NCI-H128 (cell line): ENCODE measurements around the gene PLCL1.

Source experiments
- DNase-seq: peaks from one replicate; lab custom pipeline; 2025; ENCODE audit not compliant: unreplicated experiment; lab: John Stamatoyannopoulos, UW

The PLCL1 gene

DNA sequence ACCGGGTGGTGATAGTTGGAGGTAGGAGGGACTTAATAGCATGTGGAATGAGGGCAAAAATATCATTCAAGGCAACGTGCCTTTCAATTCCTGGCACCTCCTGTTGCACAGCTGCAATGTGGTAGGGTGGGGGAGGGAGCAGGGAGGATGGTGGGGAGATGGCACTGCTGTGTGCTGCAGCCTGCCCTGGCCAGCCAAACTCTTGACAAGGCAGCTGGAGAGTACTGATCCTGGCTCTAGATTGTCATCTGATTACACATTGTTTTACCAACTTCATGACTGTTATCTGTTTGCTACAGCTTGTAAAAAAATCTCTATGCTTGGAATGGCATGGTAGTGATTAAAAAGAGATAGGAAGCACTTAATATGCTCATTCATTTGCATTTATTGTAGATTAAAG, 47.7 kb downstream of the PLCL1 start:
- no peak for DNase-seq

DNA sequence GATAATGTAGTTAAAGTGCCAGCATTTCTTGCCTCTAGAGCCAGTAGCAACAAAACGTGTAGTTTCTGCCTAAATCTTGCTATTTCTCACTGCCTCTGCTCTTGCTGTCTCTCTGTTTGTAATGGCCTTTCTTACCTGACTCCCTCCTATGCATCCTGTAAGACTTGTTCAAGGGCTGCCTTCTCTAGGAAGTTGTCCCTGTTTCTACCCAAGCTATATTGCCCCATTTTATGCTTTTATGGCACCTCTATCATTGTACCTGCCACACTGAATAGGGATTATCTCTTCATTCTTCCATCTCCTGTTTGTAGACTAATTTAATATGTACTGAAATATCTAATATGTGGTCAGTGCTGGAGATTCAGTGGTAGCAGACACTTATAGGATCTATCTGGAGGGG, 49.2 kb downstream of the PLCL1 start:
- no peak for DNase-seq

DNA sequence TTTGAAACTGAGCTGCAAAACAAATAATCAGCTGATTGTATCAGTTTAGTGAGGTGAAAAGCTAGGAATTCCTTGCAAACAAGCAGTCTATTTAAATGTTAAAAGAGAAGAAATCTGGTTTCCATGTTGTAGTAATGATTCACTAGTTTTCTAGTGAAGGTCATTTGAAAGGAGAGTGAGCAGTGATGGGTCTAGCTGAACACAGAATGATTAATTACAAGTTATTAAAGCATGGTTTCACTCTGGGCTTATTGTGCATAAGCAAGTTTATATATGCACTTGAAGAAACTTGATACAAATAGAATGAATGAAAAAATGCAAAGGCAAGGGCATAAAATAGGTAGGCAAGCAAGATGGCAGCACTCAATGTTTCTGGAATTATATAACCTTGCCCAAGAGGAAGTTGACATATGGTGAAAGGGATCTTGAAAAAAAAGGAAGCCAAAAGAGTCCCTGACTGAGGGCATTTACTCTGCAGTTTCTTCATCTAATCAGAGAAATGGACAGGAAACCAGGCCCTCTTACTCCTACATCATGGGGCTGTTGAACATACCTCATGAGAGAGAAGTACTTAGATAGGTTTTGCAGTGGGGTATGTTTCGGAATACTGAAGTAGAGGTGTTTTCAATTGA, 53.2 kb downstream of the PLCL1 start:
- DNase-seq, result no peak

DNA sequence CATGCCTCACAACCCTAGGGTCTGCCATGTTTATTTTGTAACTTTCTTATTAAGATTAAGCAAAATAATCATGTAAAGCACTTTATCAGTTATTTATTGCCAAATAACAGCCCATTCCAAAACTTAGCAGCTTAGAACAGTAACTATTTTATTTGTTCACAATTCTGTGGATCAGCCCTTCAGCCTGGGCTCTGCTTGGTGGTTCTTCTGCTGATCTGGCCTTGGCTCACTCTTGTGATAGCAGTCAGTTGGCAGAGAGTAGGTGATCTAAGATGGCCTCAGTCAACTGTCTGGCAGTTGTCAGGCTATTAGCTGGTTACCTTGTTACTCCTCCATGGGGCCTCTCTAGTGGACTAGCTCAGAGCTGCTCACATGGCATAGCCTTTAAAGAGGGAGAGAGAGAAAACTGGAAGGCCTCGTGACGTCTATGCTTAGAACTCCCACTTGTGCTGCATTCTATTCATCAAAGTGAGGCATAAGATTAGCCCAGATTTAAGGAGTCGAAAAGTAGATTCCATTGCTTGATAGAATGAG, 54.3 kb downstream of the PLCL1 start:
- DNase-seq, result no peak

DNA sequence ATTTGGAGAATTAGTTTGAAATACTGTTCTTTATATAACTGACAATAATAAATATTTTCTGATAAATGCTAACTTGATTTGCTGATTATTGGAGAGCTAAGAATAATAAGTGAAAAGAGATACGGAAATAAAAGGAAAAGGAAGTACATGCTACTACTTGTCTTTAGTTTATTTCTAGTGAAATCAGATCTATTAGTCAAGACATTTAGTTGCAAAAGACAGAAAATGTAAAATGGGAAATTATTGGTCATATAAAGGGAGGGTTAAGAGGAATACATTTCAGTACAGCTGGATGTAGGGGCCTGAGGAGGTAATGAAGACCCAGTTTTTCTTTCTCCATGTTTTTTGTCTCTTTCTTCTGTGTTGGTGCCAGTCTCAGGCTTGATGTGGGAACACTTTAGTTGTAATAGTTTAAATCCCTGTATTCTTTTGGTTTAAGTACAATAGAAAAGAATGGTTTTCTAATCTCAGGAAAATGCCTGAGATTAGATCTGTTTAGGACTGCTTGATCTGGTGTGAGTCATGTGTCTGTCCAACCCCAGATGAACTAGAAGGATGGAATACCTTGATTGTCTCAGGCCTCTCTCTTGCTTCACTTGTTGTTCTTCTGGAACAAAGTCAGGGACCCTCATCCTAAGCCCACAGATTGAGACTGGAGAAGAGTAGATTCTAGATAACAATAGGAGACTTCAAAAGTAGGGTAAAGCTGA, 58.0 kb downstream of the PLCL1 start:
- no peak for DNase-seq

DNA sequence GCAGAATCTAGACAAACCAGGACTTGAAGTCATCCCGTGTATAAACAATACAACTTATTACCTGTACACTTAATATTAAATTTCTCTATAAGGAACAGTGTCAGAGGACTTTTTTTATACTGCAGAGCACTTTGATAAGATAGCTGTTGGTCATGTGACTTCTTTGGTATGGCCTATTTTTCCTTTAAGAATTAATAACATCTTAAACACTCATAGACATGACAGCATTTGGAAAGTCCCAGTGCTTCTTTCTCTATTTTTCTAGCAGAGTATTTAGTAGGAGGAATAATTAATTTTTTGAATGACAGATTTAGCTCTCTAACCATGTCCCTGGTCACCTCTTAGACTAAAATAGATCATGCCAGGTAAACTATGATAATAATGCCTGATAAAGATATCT, 59.4 kb downstream of the PLCL1 start:
- DNase-seq, result no peak

DNA sequence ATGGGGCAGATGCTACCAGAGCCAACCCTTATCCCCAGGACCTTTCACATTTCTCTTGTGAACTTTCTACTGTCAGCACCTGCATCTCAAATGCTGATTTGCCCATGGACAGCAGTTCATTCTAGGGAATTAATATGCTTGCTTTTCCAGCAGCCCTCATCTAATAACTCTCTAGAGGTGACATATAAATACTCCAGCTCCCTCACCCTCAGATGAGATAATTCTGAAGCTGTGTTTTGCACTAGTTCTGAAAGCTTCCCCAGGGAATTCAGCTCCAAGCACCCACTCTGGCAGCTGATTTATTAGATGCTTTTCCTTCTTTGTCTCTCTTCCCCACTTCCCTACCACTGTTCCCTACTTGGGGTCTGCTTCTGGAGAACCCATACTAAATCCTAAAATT, 62.1 kb downstream of the PLCL1 start:
- no peak for DNase-seq

DNA sequence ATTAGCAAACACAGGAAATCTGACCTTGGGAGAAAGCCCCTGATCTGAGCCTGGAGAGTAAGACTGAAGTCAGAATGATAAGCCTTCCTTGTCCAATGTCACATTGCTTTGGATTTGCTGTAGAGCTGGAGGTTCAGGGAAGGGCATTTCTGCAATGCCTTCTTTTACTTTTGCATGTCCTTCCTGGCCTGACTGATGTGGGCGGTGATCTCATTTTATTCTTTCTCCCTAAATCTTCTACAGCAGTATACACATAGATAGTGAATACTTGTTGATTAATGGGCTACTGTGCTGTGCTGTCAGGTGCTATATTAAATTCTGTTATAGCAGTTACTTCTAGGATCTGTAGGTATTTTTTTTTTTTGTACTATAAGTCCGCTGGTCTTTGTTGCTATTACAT, 62.6 kb downstream of the PLCL1 start:
- no peak for DNase-seq

DNA sequence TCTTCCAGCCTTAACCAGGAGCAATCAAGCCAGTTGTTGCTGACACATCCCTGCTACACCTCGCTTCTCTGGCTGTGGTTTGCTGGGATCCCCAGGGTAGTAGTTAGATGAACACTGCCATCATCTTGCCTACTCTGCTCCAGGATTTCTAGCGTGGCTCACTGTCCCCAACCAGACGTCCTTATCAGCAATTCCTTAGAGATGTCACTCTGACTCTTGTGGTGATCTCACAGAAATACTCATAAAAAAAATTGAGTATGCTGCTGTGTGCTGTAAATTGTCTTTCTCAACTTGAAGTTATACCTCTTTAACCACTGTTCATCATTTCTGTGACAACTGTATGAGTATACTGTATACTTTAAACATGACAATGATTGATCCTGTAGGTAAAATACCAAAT, 63.2 kb downstream of the PLCL1 start:
- DNase-seq, result no peak

DNA sequence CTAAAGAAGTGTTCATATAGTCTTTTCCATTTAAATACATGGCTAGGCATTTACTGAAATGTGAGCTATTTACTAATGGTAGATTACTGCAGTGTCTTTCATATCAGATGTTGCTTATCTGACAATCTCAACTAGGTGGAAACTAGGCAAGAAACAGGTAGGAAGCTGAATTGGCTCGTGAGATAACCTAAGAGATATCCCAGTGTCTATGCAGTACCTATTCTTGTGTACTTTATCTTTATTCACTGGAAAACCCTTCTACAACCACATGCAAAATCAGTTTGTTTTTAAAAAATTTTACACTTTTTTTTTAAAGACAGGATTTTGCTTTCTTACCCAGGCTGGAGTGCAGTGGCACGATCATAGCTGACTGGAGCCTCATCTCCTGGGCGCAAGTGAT, 63.8 kb downstream of the PLCL1 start:
- no peak for DNase-seq

DNA sequence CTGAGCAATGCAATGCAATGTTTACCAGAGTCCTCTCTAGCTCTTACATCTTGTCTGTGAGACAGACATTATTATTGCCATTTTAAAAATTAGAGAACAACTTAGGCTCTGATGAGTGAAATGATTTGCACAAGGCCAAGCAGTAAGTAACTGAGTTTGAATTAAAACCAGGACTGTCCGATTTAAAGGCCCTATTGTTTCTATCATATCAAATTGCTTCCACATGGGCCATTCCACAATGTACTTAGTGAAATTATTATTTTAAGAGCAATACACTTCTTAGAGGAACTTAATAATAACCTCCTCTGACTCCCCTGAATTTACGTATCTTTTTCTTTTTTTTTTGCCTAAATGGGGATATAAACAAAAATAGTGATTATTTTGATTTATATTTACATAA, 64.6 kb downstream of the PLCL1 start:
- no peak for DNase-seq

DNA sequence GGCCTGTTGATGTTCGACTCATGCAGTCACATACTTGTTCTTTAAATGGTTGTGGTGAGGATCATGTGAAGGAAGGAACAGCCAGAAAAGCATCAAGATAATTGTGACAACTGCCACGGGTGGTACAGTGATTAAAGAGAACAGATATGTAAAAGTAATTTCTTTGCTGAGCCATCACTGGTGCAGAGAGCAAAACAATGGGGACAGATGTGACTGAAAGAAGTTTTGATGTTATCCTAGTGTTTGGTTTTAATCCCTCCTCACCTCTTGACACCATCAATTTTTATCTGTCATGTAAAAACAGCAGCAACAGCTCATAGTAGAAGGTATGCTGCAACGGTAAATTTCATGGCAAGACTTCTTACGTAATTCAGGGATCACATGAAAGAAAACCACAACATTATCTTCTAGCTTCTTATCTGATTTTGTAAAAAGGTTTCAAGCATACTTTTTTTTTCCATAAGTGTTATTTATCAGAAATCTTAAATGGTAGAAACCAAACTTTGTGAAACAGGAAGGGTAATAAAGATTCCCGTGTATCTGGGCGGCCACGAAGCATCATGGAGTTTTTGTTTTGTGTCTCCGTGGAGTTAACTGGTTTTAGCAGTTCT, 65.2 kb downstream of the PLCL1 start:
- DNase-seq, result no peak

DNA sequence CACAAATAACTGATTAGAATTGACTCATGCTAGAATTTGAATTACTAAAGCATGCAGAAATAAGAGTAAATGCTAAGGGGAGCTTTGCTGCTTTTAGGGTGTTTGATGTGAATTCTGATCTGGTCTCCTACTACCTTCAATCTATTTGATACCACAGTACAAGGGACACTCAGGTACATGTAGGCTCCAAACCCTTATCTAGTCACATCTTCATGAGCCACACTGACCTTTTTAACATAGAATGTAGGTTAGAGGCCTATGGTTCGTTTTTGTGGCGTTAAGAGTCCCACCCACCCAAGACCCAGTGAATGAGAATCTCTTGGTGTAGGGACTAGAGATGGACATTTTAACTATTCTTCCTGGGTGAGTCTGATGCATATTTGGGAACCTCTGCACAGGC, 65.7 kb downstream of the PLCL1 start:
- DNase-seq, result no peak

DNA sequence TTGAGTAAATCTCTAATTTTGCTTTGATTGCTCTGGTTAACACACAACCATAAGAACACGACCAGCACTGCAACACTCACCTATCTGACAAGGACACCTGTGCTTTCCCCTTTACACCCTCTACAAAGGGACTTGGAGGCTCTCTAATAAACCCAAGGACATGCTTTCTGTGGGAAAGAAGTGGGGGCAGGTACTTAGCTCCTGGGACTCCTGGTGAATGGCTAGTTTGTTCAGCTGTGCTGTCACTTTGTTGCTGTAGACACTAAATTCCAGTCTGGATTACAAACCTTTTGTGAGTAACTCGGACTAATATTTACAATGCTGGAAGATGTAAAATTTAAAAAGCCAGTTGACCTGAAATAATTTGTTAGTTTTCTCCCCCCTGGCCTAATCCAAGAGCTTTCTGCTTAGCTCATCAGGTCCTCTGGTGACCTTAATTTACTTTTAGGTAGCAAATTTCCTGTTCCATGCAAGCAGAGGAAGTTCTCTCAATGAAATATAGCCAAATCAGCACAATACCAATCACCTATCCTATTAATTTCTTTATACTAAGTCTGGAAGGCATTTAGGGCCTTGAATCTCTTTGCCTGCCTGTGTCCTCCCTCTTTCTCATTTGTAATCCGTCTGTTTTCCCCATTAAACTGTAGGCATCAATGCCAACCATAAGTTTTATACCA, 67.5 kb downstream of the PLCL1 start:
- no peak for DNase-seq

DNA sequence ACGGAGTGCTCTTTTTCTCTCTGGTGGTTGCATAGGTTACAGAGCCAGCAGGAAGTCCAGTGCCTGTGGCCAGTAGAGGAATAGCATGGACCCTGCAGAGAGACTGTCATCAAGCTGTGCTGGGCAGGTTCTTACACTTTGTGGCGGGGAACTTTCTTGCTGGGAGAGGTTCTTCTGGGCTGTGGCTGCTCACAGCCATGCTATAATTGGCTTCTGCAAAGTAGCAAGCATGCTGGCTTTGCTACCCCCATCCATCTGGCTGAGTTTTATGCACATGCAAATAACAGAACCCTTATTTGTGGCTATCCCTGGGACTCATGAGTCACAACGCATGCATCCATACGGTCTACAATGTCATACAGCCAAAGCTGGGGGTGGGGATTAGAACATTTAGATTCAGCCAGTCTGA, 68.9 kb downstream of the PLCL1 start:
- DNase-seq, result no peak

DNA sequence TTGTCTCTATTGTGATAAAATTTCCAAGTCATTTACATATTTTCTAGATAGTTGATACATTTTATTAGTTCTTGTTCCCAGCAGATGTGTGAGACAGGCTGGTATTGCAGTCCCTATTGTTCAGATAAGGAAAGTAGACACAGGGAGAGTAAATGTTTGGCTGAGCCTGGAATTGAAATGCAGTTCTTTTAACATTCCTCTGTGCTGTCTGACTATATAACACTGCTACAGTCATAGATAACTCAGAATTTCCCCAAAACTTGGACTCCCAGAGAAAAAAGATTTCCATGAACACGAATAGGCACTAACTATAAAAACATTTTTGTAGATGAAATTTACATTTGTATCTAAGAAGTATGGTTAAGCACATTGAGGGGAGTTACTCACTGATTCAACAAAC, 71.4 kb downstream of the PLCL1 start:
- no peak for DNase-seq

DNA sequence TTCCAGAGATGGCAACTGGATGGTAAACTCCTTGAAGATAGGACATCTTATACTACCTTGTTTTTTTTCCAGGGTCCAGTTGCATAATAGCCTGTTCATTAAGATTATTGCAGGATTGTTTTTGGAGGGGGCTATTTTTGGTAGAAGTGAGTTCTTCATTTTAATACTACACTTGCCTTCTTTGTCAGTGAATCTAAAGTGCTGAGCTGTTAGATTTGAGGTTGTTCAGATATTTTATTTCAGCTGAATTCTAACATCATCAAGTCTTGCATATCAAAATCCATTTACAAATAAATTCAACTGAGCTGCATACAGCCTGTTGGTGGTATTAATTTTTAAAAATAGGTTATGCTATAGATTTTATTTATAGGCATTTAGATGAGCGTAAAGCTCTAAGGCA, 72.1 kb downstream of the PLCL1 start:
- DNase-seq, result no peak

DNA sequence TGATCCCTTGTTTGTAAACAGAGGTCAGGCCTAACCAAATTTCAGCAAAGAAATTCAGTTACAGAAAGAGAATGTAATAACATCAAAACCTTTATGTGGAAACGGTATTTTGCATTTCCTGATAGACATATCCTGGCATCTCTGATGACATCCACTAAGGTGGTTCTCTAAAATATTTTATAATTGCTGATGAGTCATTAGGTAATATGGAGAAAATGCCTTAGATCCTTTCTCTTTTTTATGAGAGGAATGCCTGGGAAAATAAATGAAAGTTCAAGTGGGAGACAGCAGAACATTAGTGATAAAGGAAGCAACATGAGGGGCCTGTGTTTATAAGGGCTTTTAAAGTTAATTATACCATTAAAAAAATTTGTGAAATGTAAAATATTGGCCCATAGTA, 72.6 kb downstream of the PLCL1 start:
- DNase-seq, result no peak

DNA sequence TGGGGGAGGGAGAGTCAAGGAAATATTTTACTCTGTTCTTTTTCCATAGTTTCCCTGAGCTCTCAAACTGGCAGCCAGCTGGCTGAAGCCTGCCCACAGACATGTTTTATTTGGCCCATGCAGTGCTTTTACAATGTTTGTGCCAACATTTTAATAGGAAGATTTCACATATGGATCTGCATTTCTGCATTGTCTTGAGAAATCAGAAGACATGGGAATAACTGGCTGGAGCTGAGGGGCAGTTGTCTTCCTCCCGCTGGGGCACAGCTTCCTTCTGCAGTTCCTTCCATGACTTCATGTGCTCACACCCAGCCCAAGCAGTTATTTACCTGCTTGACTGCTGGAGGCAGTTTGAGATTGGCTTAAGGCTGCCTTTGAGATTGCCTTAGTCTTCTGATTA, 74.4 kb downstream of the PLCL1 start:
- no peak for DNase-seq

DNA sequence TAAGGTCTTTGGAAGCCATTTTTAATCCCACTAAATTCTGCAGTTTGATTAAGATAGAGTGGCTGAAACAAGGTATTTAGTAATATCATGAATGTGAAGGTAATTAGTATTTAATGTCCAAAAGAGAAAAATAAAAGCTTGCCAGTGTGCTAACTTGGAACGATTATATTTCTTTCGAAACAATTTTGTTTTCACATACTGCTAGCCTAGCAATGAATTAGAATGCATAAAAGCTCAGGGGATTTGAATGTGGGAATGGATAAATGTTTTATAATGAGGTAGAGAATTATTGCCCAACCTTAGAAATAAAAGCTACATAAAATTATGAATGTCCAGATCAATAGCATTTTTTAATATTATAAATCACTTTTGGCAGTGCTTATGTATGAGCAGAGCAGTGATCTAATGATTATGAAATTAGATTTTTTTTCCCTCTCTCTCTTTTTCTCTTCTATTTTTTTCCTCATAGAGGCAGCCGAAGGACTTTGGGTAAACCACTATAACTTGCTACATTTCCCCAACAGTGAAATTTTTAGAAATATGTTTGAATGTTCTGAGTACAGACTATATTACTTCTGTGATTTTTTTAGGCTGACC, 75.5 kb downstream of the PLCL1 start:
- DNase-seq, result no peak

DNA sequence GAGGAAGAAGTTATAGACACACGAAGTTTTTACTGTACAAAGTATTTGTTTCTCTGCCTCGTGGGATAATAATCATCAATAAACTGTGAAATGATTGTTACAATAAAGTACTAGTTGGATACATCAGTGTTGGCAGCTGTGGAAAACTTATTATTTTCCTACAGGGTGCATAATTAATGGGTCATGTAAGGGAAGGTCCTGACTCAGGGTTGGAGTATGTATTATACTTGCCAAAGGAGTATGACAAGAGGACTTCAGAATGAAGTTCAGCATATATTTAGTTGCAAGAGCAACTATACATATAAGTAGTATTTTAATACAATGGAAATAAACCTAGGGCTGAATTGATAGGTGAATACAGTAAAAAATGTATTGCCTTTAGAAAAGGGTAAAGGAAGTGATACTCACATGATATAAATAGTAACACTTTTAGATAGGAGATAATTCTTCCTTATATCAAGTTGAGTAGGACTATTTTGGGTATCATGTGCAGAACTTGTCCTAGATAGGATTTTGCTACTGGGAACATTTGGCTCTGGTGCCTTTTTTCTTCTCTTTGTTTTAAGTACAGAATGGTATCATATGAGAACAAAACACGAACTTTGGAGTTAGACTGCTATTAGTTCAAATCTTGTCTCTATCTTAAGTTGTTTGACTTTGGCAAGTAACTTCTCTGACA, 79.1 kb downstream of the PLCL1 start:
- no peak for DNase-seq
